HG03565 (cell line): ENCODE results near the gene AMY1A.
"Not testable (repeated sequence)": the region's sequence is repeated elsewhere in the genome, so short reads cannot be mapped to it uniquely, and the experiment has no call there.

Source experiments
- ATAC-seq: cut with Tn5 transposase; IDR thresholded peaks from one replicate; pipeline ENCODE4 v1.9.1; 2021; ENCODE audit warnings: mild to moderate bottlenecking, moderate library complexity; ENCODE audit not compliant: unreplicated experiment

Gene AMY1A

DNA sequence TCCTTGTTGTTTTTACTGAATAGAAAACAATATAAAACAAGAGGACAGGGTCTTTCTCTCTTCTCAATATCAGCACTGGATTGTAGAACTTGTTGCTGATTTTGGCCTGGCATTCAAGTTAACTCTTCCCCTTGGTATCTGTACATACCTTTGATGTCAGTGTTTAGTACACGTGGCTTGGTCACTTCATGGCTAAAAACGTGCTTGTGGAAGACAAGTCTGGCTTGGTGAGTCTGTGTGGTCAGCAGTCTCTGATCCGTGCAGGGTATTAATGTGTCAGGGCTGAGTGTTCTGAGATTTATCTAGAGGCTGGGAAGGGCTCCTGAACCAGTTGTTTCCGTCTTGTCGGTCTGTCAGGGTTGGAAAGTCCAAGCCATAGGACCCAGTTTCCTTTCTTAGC, at the start of gene AMY1A:
Gene AMY1A, plus strand, starts transcription at position 301 of the 400 bp plus-strand sequence. CDS start 571 bp downstream, outside the sequence.
- not testable (repeated sequence) for ATAC-seq

- no peak for ATAC-seq
Measured at GRCh38 chr1:103616362-103616761, 39.2 kb upstream of the AMY1A start.

DNA sequence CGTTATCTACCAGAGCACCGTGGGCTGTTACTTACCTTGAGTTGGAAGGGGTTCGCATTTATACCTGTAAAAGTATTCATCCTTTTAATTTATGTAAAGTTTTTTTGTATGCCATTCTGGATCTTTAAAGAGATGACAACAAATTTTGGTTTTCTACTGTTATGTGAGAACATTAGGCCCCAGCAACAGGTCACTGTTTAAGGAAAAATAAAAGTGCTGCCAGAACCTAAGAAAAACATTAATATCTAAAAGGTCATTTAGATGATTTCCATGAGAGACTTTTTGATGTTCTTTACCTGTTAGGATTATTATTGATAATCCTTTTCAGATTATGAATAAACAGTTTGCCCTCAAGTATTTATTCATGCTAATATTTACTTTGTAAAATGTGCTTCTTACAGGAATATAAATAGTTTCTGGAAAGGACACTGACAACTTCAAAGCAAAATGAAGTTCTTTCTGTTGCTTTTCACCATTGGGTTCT, 38.5 kb upstream of the AMY1A start, which contains the start of gene AMY2A:
Gene AMY2A, plus strand, starts transcription at position 434 of the 484 bp plus-strand sequence. Its CDS starts 14 bp downstream, at position 448.
- ATAC-seq, result not testable (repeated sequence)

GRCh38 chr1:103627436-103627835, 28.1 kb upstream of the AMY1A start:
- ATAC-seq, result not testable (repeated sequence)

DNA sequence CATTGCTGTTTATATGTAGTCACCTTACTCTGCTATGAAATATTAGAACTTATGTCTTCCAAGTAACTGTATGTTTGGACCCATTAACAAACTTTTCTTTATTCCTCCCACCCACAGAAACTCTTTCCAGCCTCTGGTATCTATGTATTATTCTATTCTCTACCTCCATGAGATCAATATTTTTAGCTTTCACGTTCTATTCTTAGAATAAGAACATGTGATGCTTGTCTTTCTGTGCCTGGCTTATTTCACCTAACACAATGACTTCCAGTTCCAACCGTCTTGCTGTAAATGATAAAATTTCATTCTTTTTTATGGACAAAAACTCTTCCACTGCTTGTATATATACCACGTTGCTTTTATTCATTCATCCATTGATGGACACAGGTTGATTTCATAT, 14.4 kb upstream of the AMY1A start:
- ATAC-seq, result not testable (repeated sequence)

- ATAC-seq, result not testable (repeated sequence)
Measured at GRCh38 chr1:103643908-103644307, 11.7 kb upstream of the AMY1A start.

GRCh38 chr1:103650305-103650704, 5.3 kb upstream of the AMY1A start:
- not testable (repeated sequence) for ATAC-seq

DNA sequence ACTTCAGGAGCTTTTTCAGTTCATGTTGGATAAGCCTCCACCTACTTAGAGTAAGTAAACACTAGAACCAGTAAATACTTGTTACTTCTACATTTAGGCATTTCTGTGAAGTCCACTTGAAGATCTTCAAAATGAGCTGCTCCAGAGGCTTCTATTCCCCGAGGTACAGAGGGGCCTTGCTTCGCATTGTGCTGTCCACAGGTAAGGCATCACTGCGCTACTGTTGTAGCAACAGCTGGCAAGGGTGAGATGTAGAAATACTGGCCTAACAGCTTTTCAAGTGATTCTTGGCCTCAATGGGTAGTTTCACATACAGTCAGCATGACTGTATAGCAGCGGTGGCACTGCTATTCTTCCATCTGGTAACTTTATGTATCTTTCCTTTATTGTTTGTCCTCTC, 4.7 kb upstream of the AMY1A start:
- ATAC-seq, result not testable (repeated sequence)

DNA sequence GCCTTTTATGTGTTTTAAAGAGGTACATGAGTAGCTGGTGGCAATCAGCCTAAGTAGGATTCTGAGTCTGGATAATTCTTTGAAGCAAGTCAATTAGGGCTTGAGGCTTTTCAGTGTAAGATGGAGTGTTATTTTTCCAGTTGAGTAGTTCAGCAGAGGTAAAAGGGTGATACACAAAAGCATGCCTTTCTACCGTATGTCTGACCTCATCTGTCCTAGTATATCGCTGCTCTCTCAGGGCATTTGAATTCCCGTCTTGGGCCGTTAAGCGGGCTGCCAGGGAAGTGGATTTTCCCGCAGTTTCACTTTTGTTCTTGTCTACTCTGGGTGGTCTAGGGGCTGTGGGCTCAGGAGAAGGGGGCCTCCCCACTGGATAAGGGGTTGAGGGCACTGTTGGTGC, 1.4 kb upstream of the AMY1A start:
- not testable (repeated sequence) for ATAC-seq

DNA sequence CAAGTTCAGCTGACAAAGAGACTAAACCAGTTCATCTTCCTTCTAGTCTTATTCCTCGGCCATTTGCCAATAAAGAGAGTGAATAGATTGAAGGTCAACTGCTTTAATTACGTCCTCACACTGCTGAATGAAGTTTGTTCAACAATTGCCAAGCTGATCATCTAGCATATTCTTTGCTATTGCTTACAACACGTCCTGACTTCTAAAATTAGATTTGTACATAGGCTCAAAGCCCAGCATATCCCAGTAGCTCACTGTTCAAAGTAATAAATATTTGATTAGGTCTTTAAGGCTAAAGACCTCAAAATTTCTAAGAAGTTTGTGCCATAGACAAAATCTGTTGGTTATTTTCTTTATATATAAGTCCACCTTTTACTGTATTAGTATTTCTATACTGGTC, 20.8 kb downstream of the AMY1A start:
- not testable (repeated sequence) for ATAC-seq

GRCh38 chr1:103696110-103696509, 40.5 kb downstream of the AMY1A start, which contains the start of gene AMY1B:
TSS of gene AMY1B (minus strand) at chr1:103696210. CDS start at chr1:103695639, 571 bp downstream.
- not testable (repeated sequence) for ATAC-seq

GRCh38 chr1:103697430-103697829, 41.9 kb downstream of the AMY1A start:
- not testable (repeated sequence) for ATAC-seq

GRCh38 chr1:103700669-103701068, 45.1 kb downstream of the AMY1A start:
- ATAC-seq, result not testable (repeated sequence)

DNA sequence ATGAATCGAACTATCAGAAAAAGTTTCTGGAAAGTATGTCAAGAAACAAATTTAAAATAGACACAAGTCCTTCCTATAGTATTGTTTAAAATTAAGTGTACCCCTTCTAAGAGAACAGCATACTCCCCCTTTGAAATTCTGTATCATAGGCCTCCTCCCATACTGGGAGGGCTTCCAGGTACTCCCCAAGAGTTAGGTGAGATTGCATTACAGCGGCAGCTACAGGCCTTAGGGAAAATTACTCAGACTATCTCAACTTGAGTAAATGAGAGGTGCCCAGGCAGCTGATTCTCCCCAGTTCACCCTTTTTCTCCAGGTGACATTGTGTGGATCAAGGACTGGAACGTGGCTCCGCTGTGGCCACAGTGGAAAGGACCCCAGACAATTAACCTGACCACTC, 45.7 kb downstream of the AMY1A start:
- not testable (repeated sequence) for ATAC-seq

- not testable (repeated sequence) for ATAC-seq
Measured at GRCh38 chr1:103707670-103708069, 52.1 kb downstream of the AMY1A start.

- ATAC-seq, result not testable (repeated sequence)
Measured at GRCh38 chr1:103710381-103710780, 54.8 kb downstream of the AMY1A start.
